K562 (cell line): ENCODE measurements around the gene SLC39A11.

Experiments used
- MAZ ChIP-seq, 2 experiments: fragments of 450-650 bp in 1 of 2; sonication (generic) in 1 of 2; formaldehyde crosslinking; IDR thresholded peaks in 1 of 2; conservative IDR thresholded peaks in 1 of 2; 2 replicates each; pipeline versions ENCODE4 v1.4.0 to v1.5.0; 2020; ENCODE audit warnings: mild to moderate bottlenecking in 1 of 2, missing genetic modification reagents in 1 of 2
- MYBL2 ChIP-seq, 2 experiments: fragments of 450-650 bp in 1 of 2; sonication (generic) in 1 of 2; formaldehyde crosslinking in 1 of 2; IDR thresholded peaks; 2 replicates each; pipeline versions ENCODE4 v1.6.1 to v1.8.1; 2017 to 2022; ENCODE audit warnings: borderline replicate concordance in 1 of 2, inconsistent platforms in 1 of 2, low read depth in 1 of 2, mild to moderate bottlenecking in 1 of 2, missing genetic modification reagents in 1 of 2, moderate library complexity in 1 of 2
- TCF7 ChIP-seq: sonication (generic); IDR thresholded peaks from 2 replicates; pipeline ENCODE4 v1.6.1; 2016; ENCODE audit warnings: antibody characterized with exemption, borderline replicate concordance
- ZNF780A ChIP-seq: fragments of 250-450 bp; sonication (Bioruptor Pico); IDR thresholded peaks from 2 replicates; pipeline ENCODE4 v1.5.0; 2021; ENCODE audit warnings: mild to moderate bottlenecking
- TF ChIP-seq, protein P1 (sequence below), 3 experiments: IDR thresholded peaks in 2 of 3; conservative IDR thresholded peaks in 1 of 3; 2 replicates each; pipeline ENCODE4 v1.5.1; 2011 to 2012; ENCODE audit warnings: low read length in 3 of 3, mild to moderate bottlenecking in 3 of 3, control low read depth in 2 of 3, improper control_type of control experiment in 1 of 3, inconsistent platforms in 1 of 3, low read depth in 1 of 3, mixed read lengths in 1 of 3, moderate library complexity in 1 of 3; ENCODE audit not compliant: insufficient read depth in 2 of 3
- TF ChIP-seq, protein P2 (sequence below): sonication (generic); formaldehyde crosslinking; IDR thresholded peaks from 2 replicates; pipeline ENCODE4 v1.8.1; 2023; ENCODE audit warnings: mild to moderate bottlenecking, missing genetic modification reagents
- TF ChIP-seq, protein P3 (sequence below): fragments of 250-450 bp; sonication (Bioruptor Pico); IDR thresholded peaks from 2 replicates; pipeline ENCODE4 v1.5.0; 2021; ENCODE audit warnings: mild to moderate bottlenecking, borderline replicate concordance
- TF ChIP-seq, protein P4 (sequence below): IDR thresholded peaks from 2 replicates; pipeline ENCODE4 v1.6.1; 2012; ENCODE audit warnings: low read depth, low read length, improper control_type of control experiment, borderline replicate concordance

DNA sequence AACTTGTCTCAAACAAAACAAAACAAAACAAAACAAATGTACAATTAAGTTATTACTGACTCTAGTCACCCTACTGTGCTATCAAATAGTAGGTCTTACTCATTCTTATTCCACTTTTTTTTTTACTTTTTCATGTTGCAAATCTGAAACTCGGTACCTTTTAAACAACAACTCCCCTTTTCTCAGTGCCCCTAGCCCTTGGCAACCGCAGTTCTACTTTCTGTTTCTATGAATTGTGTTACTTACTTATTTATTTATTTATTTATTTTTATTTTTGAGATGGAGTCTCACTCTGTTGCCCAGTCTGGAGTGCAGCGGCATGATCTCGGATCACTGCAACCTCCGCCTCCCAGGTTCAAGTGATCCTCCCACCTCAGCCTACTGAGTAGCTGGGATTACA is 104.0 kb downstream of the SLC39A11 start:
- TF ChIP-seq, protein P1, sequence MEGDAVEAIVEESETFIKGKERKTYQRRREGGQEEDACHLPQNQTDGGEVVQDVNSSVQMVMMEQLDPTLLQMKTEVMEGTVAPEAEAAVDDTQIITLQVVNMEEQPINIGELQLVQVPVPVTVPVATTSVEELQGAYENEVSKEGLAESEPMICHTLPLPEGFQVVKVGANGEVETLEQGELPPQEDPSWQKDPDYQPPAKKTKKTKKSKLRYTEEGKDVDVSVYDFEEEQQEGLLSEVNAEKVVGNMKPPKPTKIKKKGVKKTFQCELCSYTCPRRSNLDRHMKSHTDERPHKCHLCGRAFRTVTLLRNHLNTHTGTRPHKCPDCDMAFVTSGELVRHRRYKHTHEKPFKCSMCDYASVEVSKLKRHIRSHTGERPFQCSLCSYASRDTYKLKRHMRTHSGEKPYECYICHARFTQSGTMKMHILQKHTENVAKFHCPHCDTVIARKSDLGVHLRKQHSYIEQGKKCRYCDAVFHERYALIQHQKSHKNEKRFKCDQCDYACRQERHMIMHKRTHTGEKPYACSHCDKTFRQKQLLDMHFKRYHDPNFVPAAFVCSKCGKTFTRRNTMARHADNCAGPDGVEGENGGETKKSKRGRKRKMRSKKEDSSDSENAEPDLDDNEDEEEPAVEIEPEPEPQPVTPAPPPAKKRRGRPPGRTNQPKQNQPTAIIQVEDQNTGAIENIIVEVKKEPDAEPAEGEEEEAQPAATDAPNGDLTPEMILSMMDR (IDR thresholded peaks at IDR 0.05 in 2 of 3, conservative IDR thresholded peaks at IDR 0.05 in 1 of 3; ENCODE audit: insufficient read depth in 2 of 3, low read depth in 1 of 3, low read length in 3 of 3) = no peak
- TF ChIP-seq, protein P2, sequence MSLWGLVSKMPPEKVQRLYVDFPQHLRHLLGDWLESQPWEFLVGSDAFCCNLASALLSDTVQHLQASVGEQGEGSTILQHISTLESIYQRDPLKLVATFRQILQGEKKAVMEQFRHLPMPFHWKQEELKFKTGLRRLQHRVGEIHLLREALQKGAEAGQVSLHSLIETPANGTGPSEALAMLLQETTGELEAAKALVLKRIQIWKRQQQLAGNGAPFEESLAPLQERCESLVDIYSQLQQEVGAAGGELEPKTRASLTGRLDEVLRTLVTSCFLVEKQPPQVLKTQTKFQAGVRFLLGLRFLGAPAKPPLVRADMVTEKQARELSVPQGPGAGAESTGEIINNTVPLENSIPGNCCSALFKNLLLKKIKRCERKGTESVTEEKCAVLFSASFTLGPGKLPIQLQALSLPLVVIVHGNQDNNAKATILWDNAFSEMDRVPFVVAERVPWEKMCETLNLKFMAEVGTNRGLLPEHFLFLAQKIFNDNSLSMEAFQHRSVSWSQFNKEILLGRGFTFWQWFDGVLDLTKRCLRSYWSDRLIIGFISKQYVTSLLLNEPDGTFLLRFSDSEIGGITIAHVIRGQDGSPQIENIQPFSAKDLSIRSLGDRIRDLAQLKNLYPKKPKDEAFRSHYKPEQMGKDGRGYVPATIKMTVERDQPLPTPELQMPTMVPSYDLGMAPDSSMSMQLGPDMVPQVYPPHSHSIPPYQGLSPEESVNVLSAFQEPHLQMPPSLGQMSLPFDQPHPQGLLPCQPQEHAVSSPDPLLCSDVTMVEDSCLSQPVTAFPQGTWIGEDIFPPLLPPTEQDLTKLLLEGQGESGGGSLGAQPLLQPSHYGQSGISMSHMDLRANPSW (CRISPR knock-in tag) = no peak
- TF ChIP-seq, protein P3, sequence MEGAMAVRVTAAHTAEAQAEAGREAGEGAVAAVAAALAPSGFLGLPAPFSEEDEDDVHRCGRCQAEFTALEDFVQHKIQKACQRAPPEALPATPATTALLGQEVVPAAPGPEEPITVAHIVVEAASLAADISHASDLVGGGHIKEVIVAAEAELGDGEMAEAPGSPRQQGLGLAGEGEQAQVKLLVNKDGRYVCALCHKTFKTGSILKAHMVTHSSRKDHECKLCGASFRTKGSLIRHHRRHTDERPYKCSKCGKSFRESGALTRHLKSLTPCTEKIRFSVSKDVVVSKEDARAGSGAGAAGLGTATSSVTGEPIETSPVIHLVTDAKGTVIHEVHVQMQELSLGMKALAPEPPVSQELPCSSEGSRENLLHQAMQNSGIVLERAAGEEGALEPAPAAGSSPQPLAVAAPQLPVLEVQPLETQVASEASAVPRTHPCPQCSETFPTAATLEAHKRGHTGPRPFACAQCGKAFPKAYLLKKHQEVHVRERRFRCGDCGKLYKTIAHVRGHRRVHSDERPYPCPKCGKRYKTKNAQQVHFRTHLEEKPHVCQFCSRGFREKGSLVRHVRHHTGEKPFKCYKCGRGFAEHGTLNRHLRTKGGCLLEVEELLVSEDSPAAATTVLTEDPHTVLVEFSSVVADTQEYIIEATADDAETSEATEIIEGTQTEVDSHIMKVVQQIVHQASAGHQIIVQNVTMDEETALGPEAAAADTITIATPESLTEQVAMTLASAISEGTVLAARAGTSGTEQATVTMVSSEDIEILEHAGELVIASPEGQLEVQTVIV (CRISPR knock-in tag) = no peak
- TF ChIP-seq TCF7 (no peak), ZNF780A (CRISPR knock-in tag) (no peak), MAZ (CRISPR knock-in tag; conservative IDR thresholded peaks at IDR 0.05 in 1 of 2, IDR thresholded peaks at IDR 0.05 in 1 of 2) (no peak), MYBL2 (IDR thresholded peaks at IDR 0.05; ENCODE audit: low read depth) (no peak), MYBL2 (CRISPR knock-in tag; IDR thresholded peaks at IDR 0.05; ENCODE audit: borderline replicate concordance) (no peak)
- TF ChIP-seq, protein P4, sequence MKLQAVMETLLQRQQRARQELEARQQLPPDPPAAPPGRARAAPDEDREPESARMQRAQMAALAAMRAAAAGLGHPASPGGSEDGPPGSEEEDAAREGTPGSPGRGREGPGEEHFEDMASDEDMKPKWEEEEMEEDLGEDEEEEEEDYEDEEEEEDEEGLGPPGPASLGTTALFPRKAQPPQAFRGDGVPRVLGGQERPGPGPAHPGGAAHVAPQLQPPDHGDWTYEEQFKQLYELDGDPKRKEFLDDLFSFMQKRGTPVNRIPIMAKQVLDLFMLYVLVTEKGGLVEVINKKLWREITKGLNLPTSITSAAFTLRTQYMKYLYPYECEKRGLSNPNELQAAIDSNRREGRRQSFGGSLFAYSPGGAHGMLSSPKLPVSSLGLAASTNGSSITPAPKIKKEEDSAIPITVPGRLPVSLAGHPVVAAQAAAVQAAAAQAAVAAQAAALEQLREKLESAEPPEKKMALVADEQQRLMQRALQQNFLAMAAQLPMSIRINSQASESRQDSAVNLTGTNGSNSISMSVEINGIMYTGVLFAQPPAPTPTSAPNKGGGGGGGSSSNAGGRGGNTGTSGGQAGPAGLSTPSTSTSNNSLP = no peak
